Right ventricle myocardium superior (tissue), 1 donor: ENCODE data around the gene CD300LF. TPM values are rescaled to one million over a fixed set of nuclear protein-coding genes. Genes with fewer than 3 reads are reported as not detected.
A peak's percentile ranks its signal among the peaks of the same experiment; 100 is the strongest.

ENCODE experiments used
- ATAC-seq: fragments of 200-7000 bp; cut with Tn5 transposase; one replicate; pipeline ENCODE4 v1.9.1; 2020; ENCODE audit warnings: mild to moderate bottlenecking; ENCODE audit not compliant: poor library complexity
- DNase-seq: peaks from one replicate; pipeline ENCODE4 v3.0.0-alpha.2; 2020
- intact Hi-C: fragments of 100-400 bp; cut with DNase I; formaldehyde crosslinking; loops from one replicate; pipeline ENCODE4 v1.11.2; 2022
- total RNA-seq: library from RNA; stranded (reverse); fragmentation: NEBNext Ultra II Directional; extraction: Animal tissue kit (Norgen Biotek cat#: 25700); gene quantifications from one replicate; pipeline ENCODE4 v1.2.1, GENCODE V29; 2021
- donor health status: DM: no; HTN: yes; CAD: no; lungs with severe emphysema.

Gene CD300LF
- total RNA-seq, 1 donor from 2014 or later: not detected

- peak; percentile 96 for ATAC-seq
- intact Hi-C loops: no loop called here
- peak; percentile 97 for DNase-seq
Observed at GRCh38 chr17:74748529-74749278, 36.0 kb upstream of the CD300LF start, which contains the start of gene NHERF1. NHERF1 (plus strand) TSS chr17:74748628; CDS start chr17:74748847, 219 bp downstream.

GRCh38 chr17:74748279-74748528 lies 35.5 kb upstream of the CD300LF start:
- intact Hi-C loops: no loop called here
- DNase-seq: no peak

GRCh38 chr17:74746922-74747321 lies 34.2 kb upstream of the CD300LF start:
- DNase-seq: no peak
- intact Hi-C loops: no loop called here
- no peak for ATAC-seq

More at GRCh38 chr17:74748279-74748528, 35.5 kb upstream of the CD300LF start:
- no peak for ATAC-seq

GRCh38 chr17:74746376-74746775 lies 33.7 kb upstream of the CD300LF start:
- ATAC-seq (no peak), DNase-seq (no peak)
- intact Hi-C loops: no loop called here

- no peak for ATAC-seq
- intact Hi-C loops: loop anchor here (2.0 kb wide), 2 partner anchors 25 to 119 kb away; no protein-coding TSS in a partner anchor
- no peak for DNase-seq
Observed at GRCh38 chr17:74745548-74746177, 32.9 kb upstream of the CD300LF start.

GRCh38 chr17:74744714-74745547 lies 32.2 kb upstream of the CD300LF start:
- intact Hi-C loops: loop anchor here (2.0 kb wide), 2 partner anchors 26 to 120 kb away; no protein-coding TSS in a partner anchor
- ATAC-seq (peak; percentile 43), DNase-seq (peak; percentile 94)

- ATAC-seq (no peak), DNase-seq (no peak)
- intact Hi-C loops: loop anchor here (2.0 kb wide), 2 partner anchors 26 to 120 kb away; no protein-coding TSS in a partner anchor
Observed at GRCh38 chr17:74744349-74744713, 31.6 kb upstream of the CD300LF start.

- intact Hi-C loops: loop anchor here (2.0 kb wide), 3 partner anchors 27 to 121 kb away; partner anchors contain the start of gene NAT9
- ATAC-seq (no peak), DNase-seq (no peak)
Observed at GRCh38 chr17:74743755-74744154, 31.0 kb upstream of the CD300LF start.

- intact Hi-C loops: loop anchor here (2.0 kb wide), 1 partner anchor 34 kb away; the partner anchor contains the start of gene NAT9
- DNase-seq (no peak), ATAC-seq (no peak)
Observed at GRCh38 chr17:74742978-74743545, 30.3 kb upstream of the CD300LF start.

- ATAC-seq: no peak
- DNase-seq: no peak
- intact Hi-C loops: loop anchor here (2.0 kb wide), 1 partner anchor 35 kb away; the partner anchor contains the start of gene NAT9
Observed at GRCh38 chr17:74742153-74742515, 29.4 kb upstream of the CD300LF start.

GRCh38 chr17:74740641-74741387 lies 28.1 kb upstream of the CD300LF start:
- intact Hi-C loops: no loop called here
- DNase-seq (no peak), ATAC-seq (no peak)

- no peak for ATAC-seq
- DNase-seq: no peak
- intact Hi-C loops: no loop called here
Observed at GRCh38 chr17:74740173-74740572, 27.4 kb upstream of the CD300LF start.

- intact Hi-C loops: loop anchor here (10.0 kb wide), 1 partner anchor 85 kb away; no protein-coding TSS in a partner anchor
- ATAC-seq (no peak), DNase-seq (no peak)
Observed at GRCh38 chr17:74739227-74739831, 26.6 kb upstream of the CD300LF start.

- ATAC-seq: peak; percentile 30
- intact Hi-C loops: loop anchor here (10.0 kb wide), 1 partner anchor 84 kb away; no protein-coding TSS in a partner anchor
- peak; percentile 64 for DNase-seq
Observed at GRCh38 chr17:74738051-74738996, 25.6 kb upstream of the CD300LF start.

GRCh38 chr17:74737299-74738050 lies 24.8 kb upstream of the CD300LF start:
- no peak for DNase-seq
- intact Hi-C loops: loop anchor here (10.0 kb wide), 1 partner anchor 83 kb away; no protein-coding TSS in a partner anchor
- ATAC-seq: peak; percentile 26
